Stimulated activated effector memory CD8-positive, alpha-beta T cell treated with anti-CD3 and anti-CD28 coated beads, Interleukin-12 subunit alpha, Interleukin-12 subunit beta, amount 100 ng/mL, for 72 hours (primary cell): ENCODE data around the gene ASMTL.
A peak's percentile ranks its signal among the peaks of the same experiment; 100 is the strongest.
"Not testable (repeated sequence)": the region's sequence is repeated elsewhere in the genome, so short reads cannot be mapped to it uniquely, and the experiment has no call there.

ENCODE experiments used
- ATAC-seq: fragments of 150-1000 bp; cut with Tn5 transposase; 2 replicates; pipeline ENCODE4 v1.10.0; 2021
- DNase-seq, 2 donors: peaks; one replicate each; pipeline ENCODE4 v3.0.0; 2021 to 2022; ENCODE audit warnings: low spot score in 2 of 2
- H3K27ac Mint-ChIP-seq: one replicate; pipeline ENCODE4 v1.8.0; 2022; ENCODE audit warnings: mild to moderate bottlenecking, mixed read lengths
- H3K36me3 Mint-ChIP-seq: one replicate; pipeline ENCODE4 v1.8.0; 2022; ENCODE audit warnings: mild to moderate bottlenecking, mixed read lengths
- H3K4me1 Mint-ChIP-seq: one replicate; pipeline ENCODE4 v1.8.0; 2022; ENCODE audit warnings: mixed read lengths
- H3K4me3 Mint-ChIP-seq: one replicate; pipeline ENCODE4 v1.8.0; 2022; ENCODE audit warnings: mild to moderate bottlenecking, mixed read lengths
- H3K9me3 Mint-ChIP-seq: one replicate; pipeline ENCODE4 v1.8.0; 2022; ENCODE audit warnings: mixed read lengths

The ASMTL gene

DNA sequence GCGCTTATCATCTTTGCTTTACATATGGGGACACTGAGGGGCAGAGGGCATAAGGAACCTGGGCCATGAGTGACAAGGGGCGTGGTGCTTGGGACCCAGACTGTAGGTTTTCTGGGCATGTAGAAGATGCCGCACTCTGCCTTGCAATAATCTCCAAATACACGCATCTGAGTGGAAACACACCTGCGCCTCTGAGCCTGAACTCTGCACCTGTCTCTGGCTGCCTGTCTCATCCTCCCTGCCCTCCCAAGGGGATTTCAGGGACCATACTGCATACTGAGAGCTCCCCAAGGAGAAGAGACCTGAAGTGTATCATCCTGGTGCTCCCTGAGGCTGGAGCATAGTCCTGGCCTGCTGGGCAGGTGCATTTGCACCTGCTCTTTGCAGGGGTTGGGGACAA is 34.7 kb upstream of the ASMTL start:
- H3K9me3 Mint-ChIP-seq, result peaks cover 6% of the 10 kb centered on the region
- ATAC-seq (no peak), DNase-seq (no peak)
- H3K4me3 Mint-ChIP-seq, result no peak overlapping the region
- peak overlapping the region; percentile 80 for H3K27ac Mint-ChIP-seq
- peaks cover 52% of the 10 kb centered on the region for H3K4me1 Mint-ChIP-seq
- H3K36me3 Mint-ChIP-seq, result peaks cover 86% of the 10 kb centered on the region

- peaks cover 86% of the 10 kb centered on the region for H3K36me3 Mint-ChIP-seq
- DNase-seq (no peak), ATAC-seq (no peak)
- H3K9me3 Mint-ChIP-seq, result peaks cover 6% of the 10 kb centered on the region
- no peak overlapping the region for H3K4me3 Mint-ChIP-seq
- H3K4me1 Mint-ChIP-seq, result peaks cover 52% of the 10 kb centered on the region
- H3K27ac Mint-ChIP-seq, result peak overlapping the region; percentile 80
These were observed 34.1 kb upstream of the ASMTL start for GRCh38 chrX:1486749-1487361.

DNA sequence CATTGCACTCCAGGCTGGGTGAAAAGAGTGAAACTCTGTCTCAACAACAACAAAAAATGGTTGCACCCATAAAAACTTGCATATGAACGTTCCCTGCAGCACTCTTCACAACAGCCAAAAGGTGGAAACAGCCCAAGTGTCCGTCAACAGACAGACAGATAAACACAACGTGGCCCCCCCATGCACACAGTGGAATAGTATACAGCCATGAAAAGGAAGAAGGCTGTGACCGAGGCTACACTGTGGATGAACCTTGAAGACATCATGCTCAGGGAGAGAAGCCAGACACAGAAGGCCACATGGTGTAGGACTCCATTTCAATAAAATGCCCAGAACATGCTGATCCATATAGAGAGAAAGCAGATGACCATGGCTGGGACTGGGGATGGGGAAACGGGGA is 33.5 kb upstream of the ASMTL start:
- Mint-ChIP-seq H3K36me3 (peaks cover 86% of the 10 kb centered on the region), H3K4me1 (peaks cover 52% of the 10 kb centered on the region), H3K9me3 (peaks cover under 1% of the 10 kb centered on the region), H3K4me3 (no peak overlapping the region), H3K27ac (peak overlapping the region; percentile 80)
- DNase-seq (no peak), ATAC-seq (no peak)

DNA sequence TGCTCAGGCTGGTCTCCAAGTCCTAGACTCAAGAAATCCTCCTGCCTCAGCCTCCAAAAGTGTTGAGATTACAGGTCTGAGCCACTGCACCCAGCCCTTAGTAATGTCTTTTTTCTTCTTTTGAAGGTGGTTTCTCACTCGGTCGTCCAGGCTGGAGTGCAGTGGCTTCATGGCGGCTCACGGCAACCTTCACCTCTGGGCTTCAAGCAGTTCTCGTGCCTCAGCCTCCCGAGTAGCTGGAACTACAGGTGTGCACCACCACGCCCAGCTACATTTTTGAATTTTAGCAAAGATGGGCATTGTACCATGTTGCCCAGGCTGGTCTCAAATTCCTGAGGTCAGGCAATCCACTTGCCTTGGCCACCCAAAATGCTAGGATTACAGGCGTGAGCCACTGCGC is 32.3 kb upstream of the ASMTL start:
- peaks cover 59% of the 10 kb centered on the region for H3K4me1 Mint-ChIP-seq
- no peak for ATAC-seq
- no peaks in the 10 kb centered on the region for H3K9me3 Mint-ChIP-seq
- H3K4me3 Mint-ChIP-seq, result no peak overlapping the region
- peak overlapping the region; percentile 98 for H3K27ac Mint-ChIP-seq
- H3K36me3 Mint-ChIP-seq, result peaks cover 94% of the 10 kb centered on the region
- peak in 1 of 2 donors; percentile 47 for DNase-seq

DNA sequence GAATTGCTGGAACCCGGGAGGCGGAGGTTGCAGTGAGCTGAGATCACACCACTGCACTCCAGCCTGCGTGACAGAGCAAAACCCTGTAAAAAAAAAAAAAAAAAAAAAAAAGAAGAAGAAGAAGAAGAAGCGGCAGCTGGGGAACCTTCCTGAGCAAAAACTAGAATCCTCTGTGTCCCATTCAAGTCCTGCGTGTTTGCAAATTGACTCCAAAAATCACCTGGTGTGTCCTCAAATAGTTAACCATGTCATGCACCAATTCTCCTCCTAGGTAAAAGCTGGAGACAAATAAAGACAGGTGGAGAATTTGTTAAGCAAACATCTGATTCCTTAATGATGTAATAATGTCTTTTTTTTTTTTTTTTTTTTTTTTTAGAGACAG is 31.9 kb upstream of the ASMTL start:
- ATAC-seq, result no peak
- H3K9me3 Mint-ChIP-seq, result no peaks in the 10 kb centered on the region
- peak overlapping the region; percentile 54 for H3K4me3 Mint-ChIP-seq
- peak overlapping the region; percentile 98 for H3K27ac Mint-ChIP-seq
- peaks cover 98% of the 10 kb centered on the region for H3K36me3 Mint-ChIP-seq
- peaks cover 63% of the 10 kb centered on the region for H3K4me1 Mint-ChIP-seq
- no peak for DNase-seq

- Mint-ChIP-seq H3K9me3 (no peaks in the 10 kb centered on the region), H3K4me3 (peak overlapping the region; percentile 54), H3K36me3 (peaks cover 98% of the 10 kb centered on the region), H3K4me1 (peaks cover 69% of the 10 kb centered on the region), H3K27ac (peak overlapping the region; percentile 98)
- peak; percentile 31 for ATAC-seq
- peak in 1 of 2 donors; percentile 62 for DNase-seq
These were observed 31.3 kb upstream of the ASMTL start for GRCh38 chrX:1483843-1484637.

GRCh38 chrX:1482530-1482928 is 29.8 kb upstream of the ASMTL start:
- not testable (repeated sequence) for H3K9me3 Mint-ChIP-seq, ATAC-seq, DNase-seq
- Mint-ChIP-seq H3K4me3 (peak overlapping the region; percentile 83), H3K36me3 (peaks cover 98% of the 10 kb centered on the region), H3K4me1 (peaks cover 75% of the 10 kb centered on the region), H3K27ac (peak overlapping the region; percentile 98)

- Mint-ChIP-seq H3K36me3 (peaks cover 98% of the 10 kb centered on the region), H3K4me1 (peaks cover 75% of the 10 kb centered on the region), H3K27ac (peak overlapping the region; percentile 98), H3K4me3 (peak overlapping the region; percentile 83), H3K9me3 (no peaks in the 10 kb centered on the region)
- ATAC-seq, result peak; percentile 81
- DNase-seq, result peak; percentile 61 to 94
These were observed 29.2 kb upstream of the ASMTL start for GRCh38 chrX:1481636-1482529.

DNA sequence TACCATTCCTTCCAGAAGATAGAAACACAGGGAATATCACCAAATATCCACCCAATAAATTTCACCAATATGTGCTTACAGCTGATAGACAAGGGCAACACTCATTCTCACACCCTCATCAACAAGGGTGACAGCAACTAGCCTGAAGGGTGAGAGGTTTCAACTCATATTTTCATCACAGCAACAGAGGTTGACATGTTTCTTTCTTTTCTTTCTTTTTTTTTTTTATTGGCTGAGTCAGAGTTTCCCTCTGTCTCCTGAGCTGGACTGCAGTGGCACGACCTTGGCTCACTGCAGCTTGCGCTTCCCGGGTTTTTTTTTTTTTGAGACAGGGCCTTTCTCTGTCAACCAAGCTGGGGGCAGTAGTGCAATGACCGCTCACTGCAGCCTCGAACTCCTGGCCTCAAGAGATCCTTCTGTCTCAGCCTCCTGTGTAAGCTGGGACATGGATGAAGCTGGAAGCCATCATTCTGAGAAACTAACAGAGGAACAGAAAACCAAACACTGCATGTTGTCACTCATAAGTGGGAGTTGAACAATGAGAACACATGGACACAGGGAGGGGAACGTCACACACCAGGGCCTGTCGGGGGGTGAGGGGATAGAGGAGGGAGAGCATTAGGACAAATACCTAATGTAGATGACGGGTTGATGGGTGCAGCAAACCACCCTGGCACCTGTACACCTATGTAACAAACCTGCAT is 27.5 kb upstream of the ASMTL start:
- H3K36me3 Mint-ChIP-seq, result peaks cover 100% of the 10 kb centered on the region
- peak overlapping the region; percentile 98 for H3K27ac Mint-ChIP-seq
- H3K9me3 Mint-ChIP-seq, result peaks cover 4% of the 10 kb centered on the region
- peak; percentile 73 for ATAC-seq
- H3K4me1 Mint-ChIP-seq, result peaks cover 78% of the 10 kb centered on the region
- DNase-seq, result peak; percentile 12 to 69
- peak overlapping the region; percentile 83 for H3K4me3 Mint-ChIP-seq

DNA sequence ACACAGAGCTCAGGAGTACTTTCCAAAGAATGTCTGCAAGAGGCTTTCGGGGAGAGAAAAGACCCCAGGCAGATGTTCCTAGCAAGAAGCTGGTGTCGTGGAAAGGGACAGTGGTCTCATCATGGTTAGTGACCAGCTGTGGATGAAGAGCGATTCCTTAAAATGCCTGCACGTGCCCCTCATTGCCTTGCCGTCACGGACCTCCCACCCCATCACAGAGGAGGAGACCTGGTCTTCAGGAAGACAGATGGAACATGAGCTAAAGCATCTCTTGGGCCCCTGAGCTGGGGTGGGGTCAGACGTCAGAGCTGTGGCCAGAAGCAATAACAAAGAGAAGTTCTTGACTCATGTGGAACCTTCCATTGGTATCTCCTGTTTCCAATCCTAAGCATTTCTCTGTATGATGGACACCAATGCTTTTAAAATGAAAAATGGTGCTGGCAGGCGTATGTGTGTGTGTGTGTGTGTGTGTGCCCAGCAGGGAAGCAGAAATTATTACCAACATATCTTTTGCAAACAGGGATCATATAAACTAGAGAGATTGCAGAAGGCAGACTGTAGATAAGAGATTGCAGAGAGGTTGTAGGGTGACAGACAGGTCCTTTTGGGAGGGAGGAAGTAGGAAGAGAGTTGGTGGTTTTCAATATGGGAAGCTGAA is 25.2 kb upstream of the ASMTL start:
- H3K4me3 Mint-ChIP-seq, result peak overlapping the region; percentile 27
- H3K9me3 Mint-ChIP-seq, result peaks cover 10% of the 10 kb centered on the region
- ATAC-seq, result no peak
- DNase-seq, result peak in 1 of 2 donors; percentile 52
- H3K4me1 Mint-ChIP-seq, result peaks cover 83% of the 10 kb centered on the region
- H3K27ac Mint-ChIP-seq, result peak overlapping the region; percentile 98
- peaks cover 100% of the 10 kb centered on the region for H3K36me3 Mint-ChIP-seq

- Mint-ChIP-seq H3K4me1 (peaks cover 86% of the 10 kb centered on the region), H3K9me3 (peaks cover 11% of the 10 kb centered on the region), H3K4me3 (peak overlapping the region; percentile 27), H3K36me3 (peaks cover 100% of the 10 kb centered on the region), H3K27ac (peak overlapping the region; percentile 98)
- DNase-seq, result no peak
- no peak for ATAC-seq
These were observed 24.5 kb upstream of the ASMTL start for GRCh38 chrX:1477229-1477628.

DNA sequence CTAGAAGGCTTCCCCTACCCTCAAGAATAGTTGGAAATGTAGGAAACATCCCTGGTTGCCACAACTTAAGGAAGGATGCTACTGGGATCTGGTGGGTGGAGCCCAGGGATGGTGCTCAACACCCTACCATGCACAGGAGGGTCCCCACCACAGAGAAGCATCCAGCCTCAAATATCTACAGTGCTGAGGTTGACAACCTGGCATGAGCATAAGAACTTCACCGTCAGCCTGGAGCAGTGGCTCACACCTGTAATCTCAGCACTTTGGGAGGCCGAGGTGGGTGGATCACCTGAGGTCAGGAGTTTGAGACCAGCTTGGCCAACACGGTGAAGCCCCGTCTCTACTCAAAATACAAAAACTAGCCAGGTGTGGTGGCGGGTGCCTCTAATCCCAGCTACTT is 24.0 kb upstream of the ASMTL start:
- Mint-ChIP-seq H3K4me3 (no peak overlapping the region), H3K27ac (peak overlapping the region; percentile 98), H3K9me3 (peaks cover 15% of the 10 kb centered on the region), H3K4me1 (peaks cover 86% of the 10 kb centered on the region), H3K36me3 (peaks cover 100% of the 10 kb centered on the region)
- DNase-seq (peak; percentile 1 to 47), ATAC-seq (no peak)

DNA sequence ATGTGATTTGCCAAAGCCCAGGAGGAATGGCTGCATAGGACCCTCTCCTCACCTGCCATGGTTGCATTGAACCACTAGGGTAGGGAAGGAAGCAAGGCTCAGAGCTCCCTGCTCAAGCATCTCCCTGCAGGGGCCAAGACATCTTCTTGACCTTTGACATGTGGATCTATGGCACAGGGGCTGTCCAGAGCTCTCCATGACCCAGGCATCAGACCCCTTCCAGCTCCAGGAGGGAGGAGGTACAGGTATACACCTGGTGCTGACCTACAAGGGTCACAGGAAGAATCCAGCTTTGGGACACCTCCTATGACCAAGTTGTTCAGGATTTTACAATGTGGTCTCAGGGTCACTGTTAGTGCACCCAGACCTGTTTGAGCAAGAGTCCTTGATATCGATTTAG is 23.2 kb upstream of the ASMTL start:
- peaks cover 90% of the 10 kb centered on the region for H3K4me1 Mint-ChIP-seq
- no peak overlapping the region for H3K4me3 Mint-ChIP-seq
- DNase-seq (peak; percentile 1 to 50), ATAC-seq (no peak)
- peaks cover 100% of the 10 kb centered on the region for H3K36me3 Mint-ChIP-seq
- peaks cover 15% of the 10 kb centered on the region for H3K9me3 Mint-ChIP-seq
- peak overlapping the region; percentile 1 for H3K27ac Mint-ChIP-seq

DNA sequence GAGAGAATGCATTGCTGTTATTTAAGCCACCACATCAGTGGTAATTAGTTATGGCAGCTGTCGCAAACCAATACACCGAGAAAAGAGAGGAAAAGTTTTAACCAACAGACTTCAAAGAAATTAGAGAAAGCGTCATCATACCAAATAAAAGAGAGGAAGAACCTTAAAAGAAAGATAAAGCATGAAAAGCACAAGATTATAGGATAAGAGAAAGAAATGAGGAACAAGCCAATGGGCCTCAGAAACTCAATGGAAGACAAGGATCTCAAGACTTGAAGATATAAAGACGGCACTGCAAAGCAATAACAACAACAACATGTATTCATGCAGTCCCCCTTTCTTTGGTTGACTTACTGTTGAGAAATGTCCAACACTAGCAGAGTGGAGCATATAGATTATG is 22.8 kb upstream of the ASMTL start:
- Mint-ChIP-seq H3K27ac (peak overlapping the region; percentile 1), H3K4me1 (peaks cover 90% of the 10 kb centered on the region), H3K4me3 (no peak overlapping the region), H3K9me3 (peaks cover 15% of the 10 kb centered on the region), H3K36me3 (peaks cover 100% of the 10 kb centered on the region)
- ATAC-seq (no peak), DNase-seq (peak in 1 of 2 donors; percentile 1)
